GM19351 (cell line): ENCODE data around the gene TDO2.

Experiments
- ATAC-seq: cut with Tn5 transposase; IDR thresholded peaks from one replicate; pipeline ENCODE4 v1.9.1; 2021; ENCODE audit warnings: mild to moderate bottlenecking, moderate library complexity; ENCODE audit not compliant: unreplicated experiment

TDO2 gene

DNA sequence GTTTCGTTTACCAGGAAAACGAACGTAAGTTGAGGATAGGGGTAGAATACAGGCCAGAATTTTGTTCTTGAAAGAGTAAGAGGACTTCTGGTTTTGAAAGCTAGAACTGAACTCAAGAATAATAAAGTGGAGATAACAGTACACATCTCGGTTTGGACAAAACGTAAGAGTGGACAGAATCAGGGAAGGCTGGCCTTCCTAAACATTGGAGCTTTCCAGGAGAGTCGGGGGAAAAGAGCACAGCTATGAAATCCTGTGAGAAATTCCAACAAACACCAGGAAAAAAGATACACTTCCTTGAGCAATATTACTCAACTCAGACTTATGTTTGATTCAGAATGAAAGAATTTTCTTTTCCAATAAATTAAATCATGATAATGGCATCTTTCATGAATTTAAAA is 49.0 kb downstream of the TDO2 start:
- ATAC-seq, result no peak

- ATAC-seq, result peak; percentile 90
Measured at GRCh38 chr4:155953151-155954117, 49.9 kb downstream of the TDO2 start, which contains the start of gene CTSO. TSS of gene CTSO (minus strand) at chr4:155953866. CDS start at chr4:155953847, 19 bp downstream.

- no peak for ATAC-seq
Measured at GRCh38 chr4:155954118-155954685, 50.7 kb downstream of the TDO2 start.

GRCh38 chr4:155954939-155955338 is 51.4 kb downstream of the TDO2 start:
- ATAC-seq, result no peak

DNA sequence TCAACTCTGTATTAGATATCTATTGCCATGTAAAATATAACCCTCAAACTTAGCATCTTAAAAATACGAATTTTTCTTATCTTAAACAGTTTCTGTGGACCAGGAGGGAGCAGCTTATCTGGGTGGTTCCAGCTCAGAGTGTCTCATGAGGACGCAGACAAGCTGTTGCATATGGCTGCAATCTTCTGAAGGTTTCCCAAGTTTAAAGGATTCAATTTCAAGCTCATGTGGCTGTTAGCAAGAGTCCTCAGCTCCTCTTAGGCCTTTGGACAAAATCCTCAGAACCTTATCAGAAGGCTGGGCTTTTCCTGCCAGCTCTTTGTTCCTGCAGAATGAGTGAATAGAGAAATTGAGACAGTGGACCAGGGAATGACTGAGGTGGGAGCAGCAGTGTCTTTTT is 53.0 kb downstream of the TDO2 start:
- ATAC-seq, result no peak

DNA sequence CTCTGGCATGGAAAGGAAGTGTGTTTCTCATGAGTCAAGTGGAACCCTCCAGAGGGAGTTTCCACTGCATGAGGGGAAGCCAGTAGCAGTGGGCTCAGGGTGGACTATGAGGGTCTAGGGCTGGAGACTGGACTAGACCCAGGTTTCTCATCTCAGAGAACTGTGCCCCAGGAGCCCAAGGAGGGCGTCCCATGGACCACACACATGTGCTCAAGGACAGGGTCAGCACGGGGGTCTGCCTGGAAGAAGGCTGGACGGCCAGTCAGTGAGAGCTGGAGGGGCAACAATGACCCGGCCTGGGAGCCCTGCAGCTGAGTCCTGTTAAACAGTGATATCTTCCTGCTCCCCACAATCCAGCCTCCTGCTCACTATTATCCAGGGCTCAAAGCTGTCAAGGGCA is 55.9 kb downstream of the TDO2 start:
- ATAC-seq, result no peak

DNA sequence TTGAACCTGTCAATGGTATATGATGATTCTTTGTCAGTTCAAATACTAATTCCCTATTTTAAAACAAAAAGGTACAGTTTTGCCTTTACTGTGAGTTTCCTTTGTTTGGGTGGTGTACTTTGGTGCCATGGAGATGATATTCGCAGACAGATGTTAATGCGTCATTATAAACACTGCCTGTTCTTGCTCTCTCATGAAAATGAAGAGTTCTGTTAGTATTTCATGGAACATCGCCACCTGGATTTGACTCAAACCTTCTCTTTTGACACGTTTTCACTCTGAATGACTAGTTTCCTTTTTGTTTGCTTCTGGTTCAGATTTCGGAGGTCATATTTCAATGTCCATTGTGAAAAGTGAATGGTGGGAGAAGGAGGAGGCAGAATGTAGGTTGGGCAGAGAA is 57.0 kb downstream of the TDO2 start:
- no peak for ATAC-seq

DNA sequence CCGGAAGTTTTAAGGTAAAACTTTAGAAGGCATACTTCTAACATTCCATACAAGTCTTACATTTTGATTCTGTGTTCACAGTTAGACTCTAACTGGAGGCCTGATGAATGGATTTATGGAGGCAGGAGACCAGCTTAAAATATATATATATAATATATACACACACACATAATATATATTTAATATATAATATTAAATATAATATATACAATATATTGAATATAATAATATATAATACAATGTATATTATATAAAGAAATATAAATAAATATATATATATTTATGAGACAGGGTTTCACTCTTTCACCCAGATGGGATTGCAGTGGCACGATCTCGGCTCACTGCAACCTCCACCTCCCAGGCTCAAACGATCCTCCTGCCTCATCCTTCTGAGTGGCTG is 58.1 kb downstream of the TDO2 start:
- ATAC-seq, result no peak

DNA sequence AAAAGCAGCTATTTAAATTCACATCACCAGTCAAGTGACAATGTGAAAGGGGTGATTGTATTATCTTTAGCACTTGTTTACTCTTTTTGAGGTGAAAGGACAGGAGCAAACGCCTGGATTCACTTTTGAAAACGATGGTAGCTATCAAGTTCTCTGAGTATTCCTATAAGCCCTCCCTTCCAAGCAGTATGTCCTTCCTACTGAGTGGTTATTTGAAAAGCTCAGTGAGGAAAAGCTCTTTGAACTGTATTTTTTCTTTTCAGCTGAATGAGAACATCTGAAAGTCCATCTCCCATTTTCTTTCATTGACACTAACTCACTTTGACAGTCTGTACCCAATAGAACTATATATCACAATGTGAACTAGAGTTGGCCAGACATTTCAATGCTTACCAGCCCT is 59.3 kb downstream of the TDO2 start:
- ATAC-seq, result no peak

GRCh38 chr4:155964016-155964891 is 60.8 kb downstream of the TDO2 start:
- ATAC-seq, result no peak

- no peak for ATAC-seq
Measured at GRCh38 chr4:155966171-155966570, 62.7 kb downstream of the TDO2 start.

DNA sequence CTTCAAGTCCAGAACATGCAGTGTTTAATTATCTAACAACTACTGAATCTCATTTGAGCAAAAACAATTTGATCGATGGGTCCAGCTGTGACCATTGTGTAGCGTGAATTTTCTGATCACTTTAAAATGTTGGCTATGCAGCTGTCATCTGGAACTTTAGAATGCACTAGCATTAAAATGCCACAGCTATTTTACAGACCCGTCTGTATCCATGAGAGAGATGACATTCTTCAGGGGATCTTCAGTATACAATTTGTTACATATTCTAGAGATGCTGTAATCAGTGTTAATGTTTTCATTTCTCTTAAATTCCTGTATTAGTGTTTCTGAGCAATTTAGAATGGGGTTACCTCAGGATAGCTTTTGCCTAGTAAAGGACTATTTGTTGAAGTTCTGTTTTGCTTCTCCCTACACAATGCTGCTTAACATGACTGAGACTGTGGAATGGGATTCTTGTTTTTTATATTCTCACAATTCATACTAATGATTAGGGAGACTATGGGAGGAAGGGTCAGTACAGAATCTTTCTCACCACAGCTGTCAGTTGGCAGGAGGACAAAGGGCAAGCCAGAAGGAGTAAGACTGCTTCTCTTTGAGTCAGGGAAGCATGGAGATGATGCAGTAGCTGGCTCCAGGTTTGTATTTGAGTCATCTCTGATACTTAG is 63.4 kb downstream of the TDO2 start:
- no peak for ATAC-seq
